HEK293T (cell line): ENCODE results near the gene GRID2.

Source experiments
- CTCF ChIA-PET: fragments of 350-600 bp; formaldehyde crosslinking; extraction: SDS; loops from one replicate; lab custom pipeline; 2021; ENCODE audit warnings: antibody characterized with exemption, inconsistent platforms; lab: Yijun Ruan, JAX
- POLR2A ChIA-PET: fragments of 350-600 bp; formaldehyde crosslinking; extraction: SDS; loops from one replicate; lab custom pipeline; 2020; ENCODE audit warnings: antibody characterized with exemption, inconsistent platforms; lab: Yijun Ruan, JAX
- DNase-seq: peaks from one replicate; pipeline ENCODE4 v3.0.0; 2012; ENCODE audit warnings: mixed read lengths; ENCODE audit errors: extremely low spot score
- ARNT ChIP-seq: fragments of 450-650 bp; IDR thresholded peaks from 2 replicates; pipeline ENCODE4 v1.6.1; 2017; ENCODE audit warnings: mild to moderate bottlenecking
- BHLHE40 ChIP-seq: fragments of 450-650 bp; IDR thresholded peaks from 2 replicates; pipeline ENCODE4 v1.6.1; 2016; ENCODE audit warnings: mild to moderate bottlenecking, moderate library complexity, borderline replicate concordance
- CTBP1 ChIP-seq: fragments of 450-650 bp; IDR thresholded peaks from 2 replicates; pipeline ENCODE4 v1.6.1; 2016; ENCODE audit warnings: borderline replicate concordance
- ELF4 ChIP-seq: fragments of 450-650 bp; IDR thresholded peaks from 2 replicates; pipeline ENCODE4 v1.6.1; 2017; ENCODE audit warnings: antibody characterized with exemption
- FOXA1 ChIP-seq: fragments of 450-650 bp; IDR thresholded peaks from 2 replicates; pipeline ENCODE4 v1.6.1; 2016; ENCODE audit warnings: mild to moderate bottlenecking
- FOXK2 ChIP-seq: fragments of 450-650 bp; IDR thresholded peaks from 2 replicates; pipeline ENCODE4 v1.6.1; 2016; ENCODE audit warnings: mild to moderate bottlenecking
- FOXM1 ChIP-seq: fragments of 450-650 bp; IDR thresholded peaks from 2 replicates; pipeline ENCODE4 v1.6.1; 2017; ENCODE audit warnings: mild to moderate bottlenecking, borderline replicate concordance
- HDGF ChIP-seq: fragments of 450-650 bp; IDR thresholded peaks from 2 replicates; pipeline ENCODE4 v1.6.1; 2017; ENCODE audit warnings: antibody characterized with exemption, borderline replicate concordance
- L3MBTL2 ChIP-seq: fragments of 450-650 bp; conservative IDR thresholded peaks from 2 replicates; pipeline ENCODE4 v1.6.1; 2016; ENCODE audit warnings: mild to moderate bottlenecking
- LEF1 ChIP-seq: fragments of 450-650 bp; IDR thresholded peaks from 2 replicates; pipeline ENCODE4 v1.6.1; 2017; ENCODE audit warnings: mild to moderate bottlenecking, borderline replicate concordance
- NFRKB ChIP-seq: fragments of 450-650 bp; IDR thresholded peaks from 2 replicates; pipeline ENCODE4 v1.6.1; 2016; ENCODE audit warnings: mild to moderate bottlenecking, moderate library complexity
- SP1 ChIP-seq: fragments of 450-650 bp; IDR thresholded peaks from 2 replicates; pipeline ENCODE4 v1.6.1; 2017
- SUZ12 ChIP-seq: fragments of 450-650 bp; IDR thresholded peaks from 2 replicates; pipeline ENCODE4 v1.6.1; 2016; ENCODE audit warnings: mild to moderate bottlenecking
- TARDBP ChIP-seq: fragments of 450-650 bp; IDR thresholded peaks from 2 replicates; pipeline ENCODE4 v1.6.1; 2016
- ZNF384 ChIP-seq: fragments of 450-650 bp; IDR thresholded peaks from 2 replicates; pipeline ENCODE4 v1.6.1; 2016
- TF ChIP-seq, protein P1 (sequence below): fragments of 450-650 bp; IDR thresholded peaks from 2 replicates; pipeline ENCODE4 v1.6.1; 2016

The GRID2 gene

DNA sequence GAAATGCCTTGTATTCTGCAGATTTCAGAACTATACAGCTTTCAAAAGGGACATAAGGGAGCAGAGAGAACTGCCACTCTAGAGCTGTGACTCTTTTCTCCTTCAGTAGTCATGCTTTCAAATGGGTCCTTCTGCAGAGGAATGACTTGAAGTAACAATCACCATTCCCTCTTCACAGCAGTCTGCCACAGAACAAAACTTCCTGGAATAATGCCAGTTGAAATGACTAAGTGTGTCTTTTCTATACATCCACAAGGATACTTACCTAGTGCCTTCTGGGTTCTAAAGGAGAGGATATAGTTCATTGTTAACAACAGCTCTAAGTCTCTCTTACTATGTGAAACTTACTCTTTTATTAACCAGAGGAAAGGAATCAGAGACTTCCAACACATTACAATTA lies 1009.4 kb downstream of the GRID2 start:
- ChIA-PET POLR2A (no interaction called here), CTCF (no interaction called here)
- DNase-seq, result no peak
- TF ChIP-seq ELF4 (no peak), BHLHE40 (no peak), HDGF (no peak), CTBP1 (no peak), FOXM1 (no peak), SP1 (no peak), L3MBTL2 (no peak), NFRKB (no peak), LEF1 (no peak), ARNT (no peak), ZNF384 (no peak), FOXA1 (no peak)
- TF ChIP-seq, protein P1, sequence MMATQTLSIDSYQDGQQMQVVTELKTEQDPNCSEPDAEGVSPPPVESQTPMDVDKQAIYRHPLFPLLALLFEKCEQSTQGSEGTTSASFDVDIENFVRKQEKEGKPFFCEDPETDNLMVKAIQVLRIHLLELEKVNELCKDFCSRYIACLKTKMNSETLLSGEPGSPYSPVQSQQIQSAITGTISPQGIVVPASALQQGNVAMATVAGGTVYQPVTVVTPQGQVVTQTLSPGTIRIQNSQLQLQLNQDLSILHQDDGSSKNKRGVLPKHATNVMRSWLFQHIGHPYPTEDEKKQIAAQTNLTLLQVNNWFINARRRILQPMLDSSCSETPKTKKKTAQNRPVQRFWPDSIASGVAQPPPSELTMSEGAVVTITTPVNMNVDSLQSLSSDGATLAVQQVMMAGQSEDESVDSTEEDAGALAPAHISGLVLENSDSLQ, result no peak

DNA sequence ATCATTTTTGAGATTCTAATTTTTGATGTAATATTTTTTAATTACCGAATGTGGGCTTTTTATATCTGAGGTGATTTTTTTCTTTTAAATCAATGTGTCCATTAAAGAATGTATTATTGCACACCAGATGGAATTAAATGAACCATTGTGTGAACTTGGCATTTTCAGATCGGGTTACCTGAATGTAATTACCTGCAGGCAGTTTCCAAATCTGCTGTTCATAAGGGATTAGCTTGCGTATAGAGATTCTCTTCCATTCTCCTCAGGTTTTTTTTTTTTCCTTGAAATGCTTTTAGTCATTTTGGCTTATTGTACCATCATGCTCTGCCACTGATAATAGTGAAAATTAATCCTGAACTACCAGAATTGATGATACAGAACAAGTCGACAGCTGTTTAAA lies 1013.3 kb downstream of the GRID2 start:
- CTCF ChIA-PET, result no interaction called here
- DNase-seq, result no peak
- POLR2A ChIA-PET, result no interaction called here
- no peak for TF ChIP-seq BHLHE40
- TF ChIP-seq SUZ12, result no peak
- TF ChIP-seq FOXK2, result no peak
- TF ChIP-seq SP1, result no peak
- TF ChIP-seq LEF1, result no peak
- no peak for TF ChIP-seq TARDBP
- no peak for TF ChIP-seq NFRKB
- TF ChIP-seq ZNF384, result no peak
- TF ChIP-seq, protein P1, result no peak
- TF ChIP-seq CTBP1, result no peak
- TF ChIP-seq HDGF, result no peak
- no peak for TF ChIP-seq ELF4
- TF ChIP-seq L3MBTL2, result no peak
- TF ChIP-seq FOXA1, result no peak
- no peak for TF ChIP-seq FOXM1
- no peak for TF ChIP-seq ARNT

DNA sequence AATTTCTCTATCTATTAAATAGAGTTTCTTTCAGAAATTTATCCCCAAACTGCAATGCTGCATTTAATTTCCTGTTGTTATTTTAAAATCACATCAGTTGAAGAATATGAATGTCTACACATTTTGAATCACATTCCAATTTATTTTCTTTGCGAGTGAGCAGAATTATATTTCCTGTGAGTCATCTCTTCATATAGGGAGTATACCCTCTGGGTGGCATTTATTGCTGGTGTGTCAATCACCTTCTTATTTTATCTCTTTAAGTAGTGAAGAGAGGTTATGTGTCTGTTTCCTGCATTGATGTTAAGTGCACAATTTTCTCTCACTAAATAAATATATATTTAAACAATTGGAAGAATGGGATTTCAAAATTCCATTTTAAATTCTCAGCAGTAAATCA lies 1013.8 kb downstream of the GRID2 start:
- CTCF ChIA-PET, result no interaction called here

DNA sequence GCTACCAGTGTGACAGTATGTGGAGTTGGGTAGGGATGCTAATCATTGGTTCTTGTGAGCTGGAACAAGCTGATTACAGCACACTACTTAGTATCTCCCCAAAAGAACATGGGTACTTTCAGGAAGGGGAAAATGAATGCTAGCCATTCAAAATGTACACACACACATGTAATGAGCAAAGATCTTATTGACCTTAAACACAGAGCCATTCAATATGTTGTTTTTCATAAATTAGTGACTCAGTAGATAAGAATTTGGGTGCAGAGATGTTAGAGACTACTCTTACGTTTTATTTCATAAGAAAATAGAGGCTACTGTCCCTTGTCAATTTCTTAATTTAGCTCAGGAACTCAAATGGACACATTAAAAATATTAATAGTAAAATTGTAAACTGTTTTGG lies 1015.3 kb downstream of the GRID2 start:
- no peak for DNase-seq
- CTCF ChIA-PET, result no interaction called here
- TF ChIP-seq ARNT (no peak), ELF4 (no peak), ZNF384 (no peak)
- POLR2A ChIA-PET, result no interaction called here

More for the DNA sequence above, 1013.8 kb downstream of the GRID2 start:
- POLR2A ChIA-PET, result no interaction called here
- no peak for DNase-seq
- TF ChIP-seq CTBP1 (no peak), TARDBP (no peak), SP1 (no peak), FOXK2 (no peak), HDGF (no peak), ELF4 (no peak)
- TF ChIP-seq, protein P1, result peak; percentile 55

DNA sequence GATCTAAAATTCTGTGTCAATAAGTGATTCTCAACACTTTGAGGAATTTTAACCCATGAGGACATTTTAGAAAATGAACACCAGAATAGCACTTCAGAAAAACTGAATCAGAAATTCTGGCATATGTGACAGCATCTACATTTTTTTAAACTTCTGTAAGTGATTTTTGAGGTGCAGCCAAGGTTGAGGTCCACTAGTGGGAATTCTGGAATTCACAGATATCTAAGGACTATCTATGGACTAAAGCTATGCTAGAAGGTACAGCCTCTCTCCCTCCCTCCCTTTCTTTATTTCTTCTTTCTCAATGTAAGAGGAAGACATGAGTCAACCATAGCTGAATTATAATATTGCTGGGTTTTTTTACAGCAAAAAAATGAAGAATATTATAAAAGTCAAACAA lies 1016.6 kb downstream of the GRID2 start:
- no peak for TF ChIP-seq CTBP1
- TF ChIP-seq FOXM1, result no peak
- no peak for TF ChIP-seq TARDBP
- TF ChIP-seq LEF1, result no peak
- TF ChIP-seq NFRKB, result no peak
- TF ChIP-seq ARNT, result no peak
- TF ChIP-seq, protein P1, result no peak
- no peak for TF ChIP-seq ELF4
- TF ChIP-seq HDGF, result no peak
- TF ChIP-seq BHLHE40, result no peak
- no peak for TF ChIP-seq SP1
- no peak for TF ChIP-seq SUZ12
- TF ChIP-seq ZNF384, result no peak
- TF ChIP-seq FOXA1, result no peak
- TF ChIP-seq FOXK2, result no peak
- no peak for DNase-seq
- POLR2A ChIA-PET, result no interaction called here
- CTCF ChIA-PET, result no interaction called here

DNA sequence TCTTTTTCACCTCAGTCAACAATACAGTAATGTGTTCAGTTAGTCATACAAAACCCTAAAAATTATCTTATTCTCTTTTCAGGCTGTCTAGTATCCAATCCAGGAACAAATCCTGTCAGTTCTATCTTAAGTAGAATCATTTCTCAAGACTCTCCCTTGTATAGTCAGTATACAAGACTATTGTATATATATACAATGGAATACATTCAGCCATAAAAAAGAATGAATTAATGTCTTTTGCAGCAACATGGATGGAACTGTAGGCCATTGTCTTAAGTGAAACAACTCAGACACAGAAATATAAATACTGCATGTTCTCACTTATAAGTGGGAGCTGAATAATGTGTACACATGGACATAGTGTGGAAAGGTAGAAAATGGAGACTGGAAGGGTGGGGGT lies 1023.6 kb downstream of the GRID2 start:
- DNase-seq, result no peak
- ChIA-PET POLR2A (no interaction called here), CTCF (no interaction called here)
- TF ChIP-seq FOXA1 (no peak), HDGF (no peak), BHLHE40 (no peak), ELF4 (no peak), FOXM1 (no peak), ZNF384 (no peak), FOXK2 (no peak), SUZ12 (no peak), LEF1 (no peak), CTBP1 (no peak), TARDBP (no peak), ARNT (no peak), NFRKB (no peak)
- TF ChIP-seq, protein P1, result no peak
